Measurements from ENCODE around the gene AP3S2.

Gene AP3S2

DNA sequence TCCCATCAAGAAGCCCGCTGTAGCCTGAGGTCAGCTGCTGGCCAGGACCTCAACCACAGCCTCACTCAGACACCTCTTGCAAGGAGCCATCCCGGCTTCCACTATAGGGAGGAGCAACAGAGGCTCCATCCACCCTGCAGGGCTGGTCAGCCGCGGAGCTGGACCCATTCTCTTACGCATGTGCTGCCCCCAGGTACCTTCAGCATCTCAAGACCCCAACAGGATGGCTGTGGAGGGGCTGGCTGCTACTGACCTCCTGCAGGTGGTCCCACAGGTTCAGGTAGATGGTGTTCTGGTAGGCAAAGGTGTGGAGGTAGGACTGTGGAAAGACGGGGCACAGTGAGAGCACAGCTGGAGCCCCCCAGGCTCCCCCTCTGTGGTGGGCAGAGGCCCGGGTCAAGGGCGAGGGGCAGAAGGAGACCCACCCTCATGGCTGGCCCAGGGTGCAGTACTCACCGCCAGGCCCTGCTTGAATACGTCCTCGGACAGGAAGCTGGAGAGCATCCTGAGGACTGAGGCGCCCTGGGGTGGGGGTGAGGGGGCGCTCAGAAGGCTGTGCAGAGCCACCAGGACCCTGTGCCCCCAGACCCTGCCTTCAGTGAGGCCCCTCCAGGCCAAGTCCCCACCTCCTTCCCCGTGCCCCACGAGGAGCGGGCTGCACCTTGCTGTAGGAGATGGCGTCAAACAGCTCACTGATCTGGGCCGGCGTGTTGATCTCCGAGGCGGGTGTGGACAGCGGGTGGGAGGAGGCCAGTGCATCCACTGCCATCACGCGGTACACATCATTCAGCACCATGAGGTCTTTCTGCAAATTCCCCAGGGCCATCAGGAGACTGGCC lies 90.6 kb downstream of the AP3S2 start:
- in situ Hi-C loops (cut with HindIII; ENCODE audit: low sequenced_read_pairs) = no loop called here
- H3K4me3 ChIP-seq (ENCODE audit: low read depth, low read length) = no peak overlapping the region
- no peak for DNase-seq (ENCODE audit: low read depth)
- TF ChIP-seq, protein P1, sequence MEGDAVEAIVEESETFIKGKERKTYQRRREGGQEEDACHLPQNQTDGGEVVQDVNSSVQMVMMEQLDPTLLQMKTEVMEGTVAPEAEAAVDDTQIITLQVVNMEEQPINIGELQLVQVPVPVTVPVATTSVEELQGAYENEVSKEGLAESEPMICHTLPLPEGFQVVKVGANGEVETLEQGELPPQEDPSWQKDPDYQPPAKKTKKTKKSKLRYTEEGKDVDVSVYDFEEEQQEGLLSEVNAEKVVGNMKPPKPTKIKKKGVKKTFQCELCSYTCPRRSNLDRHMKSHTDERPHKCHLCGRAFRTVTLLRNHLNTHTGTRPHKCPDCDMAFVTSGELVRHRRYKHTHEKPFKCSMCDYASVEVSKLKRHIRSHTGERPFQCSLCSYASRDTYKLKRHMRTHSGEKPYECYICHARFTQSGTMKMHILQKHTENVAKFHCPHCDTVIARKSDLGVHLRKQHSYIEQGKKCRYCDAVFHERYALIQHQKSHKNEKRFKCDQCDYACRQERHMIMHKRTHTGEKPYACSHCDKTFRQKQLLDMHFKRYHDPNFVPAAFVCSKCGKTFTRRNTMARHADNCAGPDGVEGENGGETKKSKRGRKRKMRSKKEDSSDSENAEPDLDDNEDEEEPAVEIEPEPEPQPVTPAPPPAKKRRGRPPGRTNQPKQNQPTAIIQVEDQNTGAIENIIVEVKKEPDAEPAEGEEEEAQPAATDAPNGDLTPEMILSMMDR (IDR thresholded peaks at IDR 0.05; ENCODE audit: low read depth, low read length, missing control alignments) = no peak

DNA sequence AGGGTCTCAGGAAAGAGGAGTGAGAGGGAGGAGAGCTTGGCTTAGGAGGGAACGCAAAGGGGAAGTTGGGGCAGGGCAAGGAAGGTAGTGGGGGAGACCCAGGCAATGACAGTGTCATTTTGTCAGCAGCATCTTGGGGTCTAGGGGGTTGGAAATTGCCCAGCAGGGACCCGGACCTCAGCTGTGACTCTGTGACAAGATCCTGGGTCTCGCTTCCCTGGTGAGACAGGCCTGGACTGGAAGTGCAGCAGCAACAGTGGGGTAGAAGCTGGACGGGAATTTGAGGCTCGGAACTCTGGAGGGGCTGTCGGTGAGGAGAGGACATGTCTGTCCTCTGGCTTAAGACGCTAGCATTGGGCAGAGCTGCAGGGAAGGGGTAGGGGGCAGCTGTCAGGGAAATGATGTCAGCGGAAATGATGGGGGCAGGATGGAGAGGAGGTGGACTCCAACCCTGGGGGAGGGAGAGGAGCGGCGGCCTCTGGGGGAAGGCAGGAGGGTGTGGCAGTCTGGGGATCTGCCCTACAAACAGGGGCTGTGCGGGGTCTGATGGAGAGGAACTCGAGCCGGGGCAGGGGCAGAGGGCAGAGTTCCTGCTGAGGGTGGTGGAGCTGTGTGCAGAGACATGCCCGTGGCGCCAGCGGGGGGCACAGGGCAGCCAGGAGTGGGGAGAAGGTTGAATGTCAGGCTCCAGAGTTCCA lies 91.4 kb downstream of the AP3S2 start:
- TF ChIP-seq, protein P1 (IDR thresholded peaks at IDR 0.05; ENCODE audit: low read depth, low read length, missing control alignments) = no peak
- DNase-seq (ENCODE audit: low read depth) = no peak

DNA sequence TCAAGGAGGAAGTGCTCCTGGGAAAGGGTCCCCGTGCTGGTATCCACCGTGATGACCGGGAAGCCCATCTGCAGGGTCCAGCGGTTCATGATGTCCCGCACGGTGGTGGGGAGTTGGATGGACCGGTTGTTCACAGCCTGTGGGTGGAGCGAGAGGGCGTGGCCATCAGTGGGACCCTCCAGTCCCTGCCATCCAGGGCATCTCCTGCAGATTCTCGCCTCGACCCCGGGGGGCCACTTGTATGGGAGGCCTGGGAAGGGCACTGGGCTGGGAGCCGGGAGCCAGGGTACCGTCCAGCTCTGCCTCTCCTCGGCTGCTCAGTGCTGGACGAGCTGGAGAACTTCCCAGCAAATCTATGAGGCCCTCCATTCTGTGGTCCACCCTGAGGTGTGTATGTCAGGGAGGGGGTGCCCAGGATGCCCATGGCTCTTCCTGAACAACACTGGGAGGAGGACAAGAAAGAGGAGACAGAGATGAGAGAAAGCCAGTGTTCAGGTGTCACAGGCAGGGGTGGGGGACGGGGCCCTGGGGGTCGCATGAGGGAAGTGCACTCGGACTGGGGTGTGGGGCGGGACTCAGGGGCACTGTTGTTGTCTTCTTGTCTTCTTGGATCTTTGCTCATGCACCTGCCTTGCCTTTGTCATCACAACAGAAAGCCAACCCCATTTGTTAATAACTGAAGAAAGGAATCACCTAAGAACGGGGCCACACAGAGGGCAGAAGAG lies 92.2 kb downstream of the AP3S2 start:
- no peak overlapping the region for H3K4me3 ChIP-seq (ENCODE audit: low read depth, low read length)
- TF ChIP-seq, protein P1 (IDR thresholded peaks at IDR 0.05; ENCODE audit: low read depth, low read length, missing control alignments) = no peak
- DNase-seq (ENCODE audit: low read depth) = no peak
- in situ Hi-C loops (cut with HindIII; ENCODE audit: low sequenced_read_pairs) = no loop called here

More for the DNA sequence above, 91.4 kb downstream of the AP3S2 start:
- in situ Hi-C loops (cut with HindIII; ENCODE audit: low sequenced_read_pairs) = no loop called here
- no peak overlapping the region for H3K4me3 ChIP-seq (ENCODE audit: low read depth, low read length)

DNA sequence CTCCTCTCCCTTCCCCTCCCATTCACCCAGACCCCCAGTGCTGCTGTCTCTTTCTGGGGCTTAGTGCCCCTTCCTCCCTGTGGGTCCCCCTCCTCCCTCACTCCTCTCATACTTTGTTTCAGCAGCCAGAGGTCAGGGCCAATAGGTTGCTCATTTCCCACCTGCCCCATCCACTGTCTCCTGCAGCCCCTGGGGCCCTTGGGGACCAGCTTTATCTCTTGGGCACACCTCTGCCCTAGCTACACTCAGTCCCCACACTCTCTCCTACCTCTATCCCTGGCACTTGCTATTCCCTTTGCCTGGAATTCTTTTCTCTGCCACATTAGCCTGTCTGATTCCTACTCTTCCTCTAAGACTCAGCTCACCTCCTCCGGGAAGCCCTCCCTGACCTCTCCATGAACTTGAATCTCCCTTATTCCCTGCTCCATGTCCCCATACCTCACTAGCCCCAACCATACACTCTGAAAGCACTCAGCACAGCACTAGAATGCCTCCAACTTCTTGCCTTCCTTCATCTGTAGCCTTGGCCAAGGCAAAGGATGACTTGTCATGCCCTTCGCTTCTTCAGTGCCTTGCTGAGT lies 93.8 kb downstream of the AP3S2 start:
- in situ Hi-C loops (cut with HindIII; ENCODE audit: low sequenced_read_pairs) = loop anchor here (5.0 kb wide), 1 partner anchor 62 kb away; no protein-coding TSS in a partner anchor

DNA sequence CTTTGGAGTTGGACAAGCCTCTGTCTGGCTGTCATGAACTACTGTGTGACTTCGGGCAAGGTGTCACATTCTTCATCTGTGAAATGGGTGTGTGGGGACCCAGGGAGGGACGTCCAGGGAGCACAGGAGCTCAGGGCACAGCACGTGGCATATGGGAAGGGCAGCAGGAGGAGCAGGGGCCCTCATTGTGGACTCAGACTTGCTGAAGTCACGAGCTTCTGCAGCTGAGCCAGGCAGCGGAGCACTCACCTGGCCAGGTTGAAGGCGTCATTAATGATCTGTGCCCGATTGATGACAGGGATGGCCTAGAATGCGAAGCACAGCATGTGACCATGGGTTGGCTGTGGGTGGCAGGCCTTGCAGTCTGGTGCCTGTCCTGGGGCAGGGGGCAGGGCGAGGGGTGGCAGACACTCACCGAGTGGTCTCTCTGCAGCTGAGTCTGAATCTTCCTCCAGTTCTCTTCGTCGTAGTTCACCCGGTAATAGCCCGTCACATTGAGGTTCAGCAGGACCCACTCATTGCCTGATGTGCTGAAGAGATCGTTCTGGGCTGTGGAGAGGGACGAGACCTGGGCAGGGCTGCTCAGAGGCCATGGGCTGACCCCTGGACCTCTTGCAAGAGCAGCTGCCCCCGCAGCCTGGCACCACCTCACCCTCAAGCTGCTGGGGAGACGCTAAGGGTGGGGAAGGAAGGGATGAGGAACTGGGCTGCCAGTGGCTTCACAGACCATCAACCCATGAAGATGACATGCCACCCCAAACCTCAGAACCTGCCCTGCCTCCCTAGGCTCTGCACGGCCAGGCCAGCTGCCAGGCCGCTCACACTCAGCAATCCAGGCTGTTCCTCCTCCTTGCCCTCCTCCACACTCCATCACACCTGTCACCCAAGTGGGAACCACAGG lies 94.5 kb downstream of the AP3S2 start:
- TF ChIP-seq, protein P1 (IDR thresholded peaks at IDR 0.05; ENCODE audit: low read depth, low read length, missing control alignments) = no peak
- no peak for DNase-seq (ENCODE audit: low read depth)
- in situ Hi-C loops (cut with HindIII; ENCODE audit: low sequenced_read_pairs) = loop anchor here (5.0 kb wide), 1 partner anchor 63 kb away; no protein-coding TSS in a partner anchor
- H3K4me3 ChIP-seq (ENCODE audit: low read depth, low read length) = no peak overlapping the region

More for the DNA sequence above, 93.8 kb downstream of the AP3S2 start:
- no peak overlapping the region for H3K4me3 ChIP-seq (ENCODE audit: low read depth, low read length)
- DNase-seq (ENCODE audit: low read depth) = no peak
- TF ChIP-seq, protein P1 (IDR thresholded peaks at IDR 0.05; ENCODE audit: low read depth, low read length, missing control alignments) = no peak

Data from astrocyte of the cerebellum (primary cell).